AG09319 (cell line): ENCODE measurements around the gene ARHGEF4.

Experiments
- DNase-seq: peaks from one replicate; pipeline ENCODE4 v3.0.0-alpha.2; 2010; ENCODE audit warnings: low read depth; ENCODE audit errors: extremely low read depth
- TF ChIP-seq, protein P1 (sequence below): IDR thresholded peaks from 2 replicates; pipeline ENCODE4 v1.5.1; 2011; ENCODE audit warnings: low read depth, mild to moderate bottlenecking, inconsistent platforms, low read length, moderate library complexity

The ARHGEF4 gene

DNA sequence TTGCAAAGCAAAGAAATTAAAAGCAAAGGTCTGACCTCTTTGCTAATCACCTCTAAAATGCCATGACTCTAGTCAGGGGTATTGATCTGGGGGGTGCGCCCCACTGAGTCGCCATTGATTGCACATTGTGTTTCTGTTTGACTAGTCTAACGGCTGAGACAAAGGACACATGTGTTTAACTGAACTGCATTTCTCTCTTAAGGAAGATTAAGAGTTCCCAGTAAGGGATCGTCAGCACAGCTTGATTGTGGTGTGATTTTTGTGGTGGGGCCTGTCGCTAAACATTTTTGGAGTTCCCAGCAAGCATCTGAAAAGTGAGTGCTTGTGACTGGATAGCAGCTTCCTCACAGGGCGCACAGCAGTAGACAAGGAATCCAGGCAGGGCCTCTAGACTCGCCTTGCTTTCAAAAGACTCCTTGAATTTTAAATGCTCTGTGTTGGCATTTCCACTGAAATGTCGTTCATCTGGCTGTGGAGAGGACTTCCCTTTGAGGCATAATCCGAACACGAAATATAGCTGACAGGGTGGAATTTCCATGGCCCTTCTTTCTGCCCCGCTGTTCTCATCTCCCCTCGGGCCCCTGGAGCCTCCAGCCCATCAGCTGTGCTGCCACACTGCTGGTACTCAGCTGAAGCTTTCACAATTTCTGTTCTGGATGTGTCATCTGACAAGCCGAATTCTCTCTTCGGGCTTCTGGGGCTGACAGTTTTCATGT, 130.2 kb downstream of the ARHGEF4 start:
- no peak for DNase-seq
- TF ChIP-seq, protein P1, sequence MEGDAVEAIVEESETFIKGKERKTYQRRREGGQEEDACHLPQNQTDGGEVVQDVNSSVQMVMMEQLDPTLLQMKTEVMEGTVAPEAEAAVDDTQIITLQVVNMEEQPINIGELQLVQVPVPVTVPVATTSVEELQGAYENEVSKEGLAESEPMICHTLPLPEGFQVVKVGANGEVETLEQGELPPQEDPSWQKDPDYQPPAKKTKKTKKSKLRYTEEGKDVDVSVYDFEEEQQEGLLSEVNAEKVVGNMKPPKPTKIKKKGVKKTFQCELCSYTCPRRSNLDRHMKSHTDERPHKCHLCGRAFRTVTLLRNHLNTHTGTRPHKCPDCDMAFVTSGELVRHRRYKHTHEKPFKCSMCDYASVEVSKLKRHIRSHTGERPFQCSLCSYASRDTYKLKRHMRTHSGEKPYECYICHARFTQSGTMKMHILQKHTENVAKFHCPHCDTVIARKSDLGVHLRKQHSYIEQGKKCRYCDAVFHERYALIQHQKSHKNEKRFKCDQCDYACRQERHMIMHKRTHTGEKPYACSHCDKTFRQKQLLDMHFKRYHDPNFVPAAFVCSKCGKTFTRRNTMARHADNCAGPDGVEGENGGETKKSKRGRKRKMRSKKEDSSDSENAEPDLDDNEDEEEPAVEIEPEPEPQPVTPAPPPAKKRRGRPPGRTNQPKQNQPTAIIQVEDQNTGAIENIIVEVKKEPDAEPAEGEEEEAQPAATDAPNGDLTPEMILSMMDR: no peak

GRCh38 chr2:130972410-130972809, 135.7 kb downstream of the ARHGEF4 start:
- TF ChIP-seq, protein P1: no peak

GRCh38 chr2:130975729-130976128, 139.0 kb downstream of the ARHGEF4 start:
- no peak for DNase-seq
- TF ChIP-seq, protein P1: no peak

More at GRCh38 chr2:130972410-130972809, 135.7 kb downstream of the ARHGEF4 start:
- no peak for DNase-seq

GRCh38 chr2:130976591-130977237, 140.0 kb downstream of the ARHGEF4 start:
- no peak for DNase-seq
- TF ChIP-seq, protein P1: no peak

DNA sequence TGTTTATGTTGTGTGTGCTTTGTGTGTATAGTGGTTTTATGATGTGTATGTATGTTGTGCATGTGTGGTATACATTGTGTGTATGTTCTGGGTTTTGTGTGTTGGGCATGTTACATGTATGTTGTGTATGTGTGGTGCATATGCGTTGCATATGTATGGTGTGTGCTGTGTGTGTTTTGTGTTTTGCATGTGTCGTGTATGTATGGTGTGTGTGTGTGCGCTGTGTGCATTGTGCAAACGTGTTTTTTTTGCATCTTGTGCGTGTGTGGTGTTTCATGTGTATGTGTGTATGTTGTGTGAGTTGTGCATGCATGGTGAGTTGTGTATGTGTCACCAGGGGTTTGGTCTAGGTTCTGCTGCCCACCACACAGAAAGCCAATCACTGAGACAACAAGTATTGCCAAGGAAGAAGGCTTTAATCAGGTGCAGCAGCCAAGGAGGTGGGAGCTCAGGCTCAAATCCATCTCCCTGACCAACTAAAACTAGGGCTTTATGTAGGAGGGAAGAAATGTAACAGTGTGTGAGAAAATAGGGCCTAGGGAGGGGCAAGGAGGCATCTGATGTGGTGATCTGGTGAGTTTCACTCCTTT, 140.8 kb downstream of the ARHGEF4 start:
- DNase-seq: no peak
- TF ChIP-seq, protein P1: no peak

- no peak for DNase-seq
- TF ChIP-seq, protein P1: no peak
Measured at GRCh38 chr2:130981667-130982066, 145.0 kb downstream of the ARHGEF4 start.

DNA sequence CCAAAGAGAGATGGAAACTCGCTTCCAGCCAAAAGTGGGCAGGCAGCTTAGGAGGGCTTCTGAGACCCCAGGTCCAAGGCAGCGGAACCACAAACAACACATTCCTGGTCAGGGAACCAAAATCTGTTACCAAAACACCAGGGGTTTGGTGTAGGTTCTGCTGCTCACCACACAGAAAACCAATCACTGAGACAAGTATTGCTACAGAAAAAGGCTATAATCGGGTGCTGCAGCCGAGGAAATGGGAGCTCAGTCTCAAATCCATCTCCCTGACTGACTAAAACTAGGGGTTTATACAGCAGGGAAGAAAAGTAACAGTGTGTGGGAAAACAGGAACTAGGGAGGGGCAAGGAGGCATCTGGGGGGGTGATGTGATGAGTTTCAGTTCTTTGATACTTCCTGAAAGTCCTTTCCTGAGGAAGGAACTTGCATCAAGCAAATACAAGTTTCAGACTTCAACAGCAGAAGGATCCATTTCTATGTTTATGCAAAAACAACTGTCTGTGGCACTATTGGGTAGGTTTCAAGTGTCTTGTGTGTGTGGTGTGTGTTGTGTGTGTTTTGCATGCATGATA, 148.6 kb downstream of the ARHGEF4 start:
- TF ChIP-seq, protein P1: no peak
- DNase-seq: no peak
